Measurements from ENCODE around the gene CDX1.

CDX1 gene

GRCh38 chr5:150125334-150125733 lies 41.2 kb upstream of the CDX1 start:
- TF ChIP-seq EZH2phosphoT487 (conservative IDR thresholded peaks at IDR 0.05; ENCODE audit: low read length) (no peak), CTCF (IDR thresholded peaks at IDR 0.05; ENCODE audit: insufficient read depth, low read length, poor library complexity, severe bottlenecking) (no peak)
- H3K4me2 ChIP-seq (ENCODE audit: low read depth, low read length, poor library complexity, severe bottlenecking): no peak overlapping the region
- no peaks in the 10 kb centered on the region for H3K9me2 ChIP-seq (replicated peaks; ENCODE audit: insufficient read depth, low read length)
- H3F3A ChIP-seq (ENCODE audit: insufficient read depth): no peaks in the 10 kb centered on the region
- H3K27ac ChIP-seq (ENCODE audit: low read depth, low read length): no peak overlapping the region
- H3K4me3 ChIP-seq (ENCODE audit: insufficient read depth, low read length, poor library complexity, severe bottlenecking): no peak overlapping the region
- H3K27me3 ChIP-seq (ENCODE audit: low read length): no peaks in the 10 kb centered on the region
- H2AFZ ChIP-seq (ENCODE audit: low read depth, low read length, severe bottlenecking): no peak overlapping the region
- H3K9me3 ChIP-seq (ENCODE audit: insufficient read depth, low read length): no peaks in the 10 kb centered on the region
- no peak overlapping the region for H3K9ac ChIP-seq (ENCODE audit: low read length)
- no peaks in the 10 kb centered on the region for H3K79me2 ChIP-seq (ENCODE audit: insufficient read depth, low read length)
- no peaks in the 10 kb centered on the region for H3K36me3 ChIP-seq (ENCODE audit: low read length)
- H4K20me1 ChIP-seq (ENCODE audit: low read depth, low read length): no peaks in the 10 kb centered on the region

GRCh38 chr5:150126199-150126920 lies 40.2 kb upstream of the CDX1 start:
- no peaks in the 10 kb centered on the region for H3F3A ChIP-seq (ENCODE audit: insufficient read depth)
- TF ChIP-seq EZH2phosphoT487 (conservative IDR thresholded peaks at IDR 0.05; ENCODE audit: low read length) (no peak), CTCF (IDR thresholded peaks at IDR 0.05; ENCODE audit: insufficient read depth, low read length, poor library complexity, severe bottlenecking) (no peak)

GRCh38 chr5:150126921-150127265 lies 39.7 kb upstream of the CDX1 start:
- no peaks in the 10 kb centered on the region for H4K20me1 ChIP-seq (ENCODE audit: low read depth, low read length)
- H3K4me3 ChIP-seq (ENCODE audit: insufficient read depth, low read length, poor library complexity, severe bottlenecking): no peak overlapping the region
- no peak overlapping the region for H3K4me2 ChIP-seq (ENCODE audit: low read depth, low read length, poor library complexity, severe bottlenecking)
- no peak overlapping the region for H3K9ac ChIP-seq (ENCODE audit: low read length)
- H3K27ac ChIP-seq (ENCODE audit: low read depth, low read length): no peak overlapping the region
- H3F3A ChIP-seq (ENCODE audit: insufficient read depth): no peaks in the 10 kb centered on the region
- no peak for TF ChIP-seq EZH2phosphoT487 (conservative IDR thresholded peaks at IDR 0.05; ENCODE audit: low read length)
- H3K36me3 ChIP-seq (ENCODE audit: low read length): no peaks in the 10 kb centered on the region
- H3K9me2 ChIP-seq (replicated peaks; ENCODE audit: insufficient read depth, low read length): no peaks in the 10 kb centered on the region
- no peaks in the 10 kb centered on the region for H3K9me3 ChIP-seq (ENCODE audit: insufficient read depth, low read length)
- no peaks in the 10 kb centered on the region for H3K27me3 ChIP-seq (ENCODE audit: low read length)
- H3K79me2 ChIP-seq (ENCODE audit: insufficient read depth, low read length): no peaks in the 10 kb centered on the region
- H2AFZ ChIP-seq (ENCODE audit: low read depth, low read length, severe bottlenecking): no peak overlapping the region

More at GRCh38 chr5:150126199-150126920, 40.2 kb upstream of the CDX1 start:
- H2AFZ ChIP-seq (ENCODE audit: low read depth, low read length, severe bottlenecking): no peak overlapping the region
- H3K9me3 ChIP-seq (ENCODE audit: insufficient read depth, low read length): no peaks in the 10 kb centered on the region
- H3K79me2 ChIP-seq (ENCODE audit: insufficient read depth, low read length): no peaks in the 10 kb centered on the region
- no peaks in the 10 kb centered on the region for H3K9me2 ChIP-seq (replicated peaks; ENCODE audit: insufficient read depth, low read length)
- no peaks in the 10 kb centered on the region for H3K27me3 ChIP-seq (ENCODE audit: low read length)
- no peaks in the 10 kb centered on the region for H3K36me3 ChIP-seq (ENCODE audit: low read length)
- H3K9ac ChIP-seq (ENCODE audit: low read length): no peak overlapping the region
- no peak overlapping the region for H3K4me2 ChIP-seq (ENCODE audit: low read depth, low read length, poor library complexity, severe bottlenecking)
- no peak overlapping the region for H3K27ac ChIP-seq (ENCODE audit: low read depth, low read length)
- H3K4me3 ChIP-seq (ENCODE audit: insufficient read depth, low read length, poor library complexity, severe bottlenecking): no peak overlapping the region
- H4K20me1 ChIP-seq (ENCODE audit: low read depth, low read length): no peaks in the 10 kb centered on the region

GRCh38 chr5:150129454-150129812 lies 37.1 kb upstream of the CDX1 start:
- Histone ChIP-seq H3K27ac (ENCODE audit: low read depth, low read length) (no peak overlapping the region), H3K36me3 (ENCODE audit: low read length) (no peaks in the 10 kb centered on the region), H3K4me2 (ENCODE audit: low read depth, low read length, poor library complexity, severe bottlenecking) (no peak overlapping the region), H3K27me3 (ENCODE audit: low read length) (no peaks in the 10 kb centered on the region), H2AFZ (ENCODE audit: low read depth, low read length, severe bottlenecking) (no peak overlapping the region), H3K9ac (ENCODE audit: low read length) (no peak overlapping the region), H4K20me1 (ENCODE audit: low read depth, low read length) (no peaks in the 10 kb centered on the region), H3K9me3 (ENCODE audit: insufficient read depth, low read length) (no peaks in the 10 kb centered on the region), H3K79me2 (ENCODE audit: insufficient read depth, low read length) (no peaks in the 10 kb centered on the region), H3K9me2 (replicated peaks; ENCODE audit: insufficient read depth, low read length) (no peaks in the 10 kb centered on the region), H3F3A (ENCODE audit: insufficient read depth) (no peaks in the 10 kb centered on the region), H3K4me3 (ENCODE audit: insufficient read depth, low read length, poor library complexity, severe bottlenecking) (no peak overlapping the region)
- no peak for TF ChIP-seq CTCF (IDR thresholded peaks at IDR 0.05; ENCODE audit: insufficient read depth, low read length, poor library complexity, severe bottlenecking)
- TF ChIP-seq EZH2phosphoT487 (conservative IDR thresholded peaks at IDR 0.05; ENCODE audit: low read length): no peak

Data from SU-DHL-6 (cell line).